ENCODE data around the gene GPR27.

GPR27 gene

GRCh38 chr3:71733319-71733718, 20.3 kb upstream of the GPR27 start:
- TF ChIP-seq, protein P1, sequence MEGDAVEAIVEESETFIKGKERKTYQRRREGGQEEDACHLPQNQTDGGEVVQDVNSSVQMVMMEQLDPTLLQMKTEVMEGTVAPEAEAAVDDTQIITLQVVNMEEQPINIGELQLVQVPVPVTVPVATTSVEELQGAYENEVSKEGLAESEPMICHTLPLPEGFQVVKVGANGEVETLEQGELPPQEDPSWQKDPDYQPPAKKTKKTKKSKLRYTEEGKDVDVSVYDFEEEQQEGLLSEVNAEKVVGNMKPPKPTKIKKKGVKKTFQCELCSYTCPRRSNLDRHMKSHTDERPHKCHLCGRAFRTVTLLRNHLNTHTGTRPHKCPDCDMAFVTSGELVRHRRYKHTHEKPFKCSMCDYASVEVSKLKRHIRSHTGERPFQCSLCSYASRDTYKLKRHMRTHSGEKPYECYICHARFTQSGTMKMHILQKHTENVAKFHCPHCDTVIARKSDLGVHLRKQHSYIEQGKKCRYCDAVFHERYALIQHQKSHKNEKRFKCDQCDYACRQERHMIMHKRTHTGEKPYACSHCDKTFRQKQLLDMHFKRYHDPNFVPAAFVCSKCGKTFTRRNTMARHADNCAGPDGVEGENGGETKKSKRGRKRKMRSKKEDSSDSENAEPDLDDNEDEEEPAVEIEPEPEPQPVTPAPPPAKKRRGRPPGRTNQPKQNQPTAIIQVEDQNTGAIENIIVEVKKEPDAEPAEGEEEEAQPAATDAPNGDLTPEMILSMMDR (conservative IDR thresholded peaks at IDR 0.05), result no peak
- no peak overlapping the region for H3K27ac ChIP-seq

DNA sequence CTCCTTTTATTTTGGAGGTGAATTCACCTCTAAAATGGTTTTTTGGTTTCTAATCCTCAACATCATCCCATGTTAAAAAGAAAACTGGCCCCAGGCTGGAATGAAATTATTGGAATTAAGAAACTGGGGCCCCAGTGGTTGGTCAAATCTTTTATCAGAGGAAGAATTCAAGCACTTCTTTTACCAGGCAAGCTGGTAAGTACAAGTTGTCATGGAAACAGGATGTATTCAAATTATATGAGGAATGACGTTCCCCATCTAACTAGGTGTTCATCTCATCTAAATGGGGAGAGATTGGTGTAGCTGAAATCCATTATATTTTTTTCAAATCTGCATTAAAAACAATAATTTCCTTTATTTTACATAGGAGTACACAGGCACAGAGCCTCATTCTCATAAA, 18.8 kb upstream of the GPR27 start:
- TF ChIP-seq, protein P1 (conservative IDR thresholded peaks at IDR 0.05), result no peak
- H3K27ac ChIP-seq, result no peak overlapping the region

- TF ChIP-seq, protein P1 (conservative IDR thresholded peaks at IDR 0.05), result no peak
- H3K27ac ChIP-seq, result no peak overlapping the region
These were observed 11.0 kb upstream of the GPR27 start for GRCh38 chr3:71742621-71743020.

GRCh38 chr3:71744738-71745137, 8.9 kb upstream of the GPR27 start:
- TF ChIP-seq, protein P1 (conservative IDR thresholded peaks at IDR 0.05), result no peak
- no peak overlapping the region for H3K27ac ChIP-seq

DNA sequence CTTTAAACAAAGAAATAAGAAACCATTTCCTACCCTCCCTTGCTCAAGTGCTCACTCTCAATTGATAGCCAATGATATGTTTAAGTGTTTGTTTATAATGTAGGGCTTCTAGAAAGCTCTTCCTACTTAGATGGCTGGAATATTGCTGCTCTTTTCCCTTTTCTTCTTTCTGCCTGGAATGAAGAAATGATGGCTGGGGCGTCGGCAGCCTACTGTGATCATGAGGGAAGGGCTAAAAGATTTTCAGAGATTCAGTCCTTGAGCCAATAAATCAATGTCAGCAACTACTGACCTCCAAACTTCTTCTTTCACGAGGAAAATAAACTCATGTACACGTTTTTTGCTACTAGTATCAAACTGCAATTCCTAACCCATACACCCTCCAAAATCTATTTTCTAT, 2.1 kb upstream of the GPR27 start:
- no peak overlapping the region for H3K27ac ChIP-seq
- TF ChIP-seq, protein P1 (conservative IDR thresholded peaks at IDR 0.05), result no peak

GRCh38 chr3:71752831-71753700, 589 bp upstream of the GPR27 start:
- H3K27ac ChIP-seq, result peak overlapping the region; percentile 70
- TF ChIP-seq, protein P1 (conservative IDR thresholded peaks at IDR 0.05), result no peak

GRCh38 chr3:71754610-71755253, 1.1 kb downstream of the GPR27 start:
- TF ChIP-seq, protein P1 (conservative IDR thresholded peaks at IDR 0.05), result no peak
- peak overlapping the region; percentile 70 for H3K27ac ChIP-seq
